ENCODE results near the gene DNMT3A.

The DNMT3A gene

DNA sequence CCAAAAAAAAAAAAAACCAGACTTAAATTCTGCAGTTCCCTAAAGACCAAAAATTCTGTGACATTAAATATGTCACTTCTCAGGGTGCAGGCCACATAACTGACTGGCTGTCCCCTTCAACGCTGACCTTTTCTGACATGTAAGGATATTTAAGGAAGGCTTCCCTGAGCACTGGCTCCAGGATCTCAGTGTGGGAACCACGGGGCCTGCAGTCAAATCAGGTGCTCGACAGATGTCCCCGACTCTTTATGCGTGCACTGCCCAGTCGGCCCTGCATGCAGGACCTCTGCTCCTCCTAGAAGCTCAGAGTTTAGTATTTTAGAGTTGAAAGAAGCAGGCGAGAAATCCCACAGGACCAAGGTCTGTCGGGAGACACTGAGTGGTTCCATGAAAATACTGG is 104.0 kb downstream of the DNMT3A start:
- TF ChIP-seq, protein P1, sequence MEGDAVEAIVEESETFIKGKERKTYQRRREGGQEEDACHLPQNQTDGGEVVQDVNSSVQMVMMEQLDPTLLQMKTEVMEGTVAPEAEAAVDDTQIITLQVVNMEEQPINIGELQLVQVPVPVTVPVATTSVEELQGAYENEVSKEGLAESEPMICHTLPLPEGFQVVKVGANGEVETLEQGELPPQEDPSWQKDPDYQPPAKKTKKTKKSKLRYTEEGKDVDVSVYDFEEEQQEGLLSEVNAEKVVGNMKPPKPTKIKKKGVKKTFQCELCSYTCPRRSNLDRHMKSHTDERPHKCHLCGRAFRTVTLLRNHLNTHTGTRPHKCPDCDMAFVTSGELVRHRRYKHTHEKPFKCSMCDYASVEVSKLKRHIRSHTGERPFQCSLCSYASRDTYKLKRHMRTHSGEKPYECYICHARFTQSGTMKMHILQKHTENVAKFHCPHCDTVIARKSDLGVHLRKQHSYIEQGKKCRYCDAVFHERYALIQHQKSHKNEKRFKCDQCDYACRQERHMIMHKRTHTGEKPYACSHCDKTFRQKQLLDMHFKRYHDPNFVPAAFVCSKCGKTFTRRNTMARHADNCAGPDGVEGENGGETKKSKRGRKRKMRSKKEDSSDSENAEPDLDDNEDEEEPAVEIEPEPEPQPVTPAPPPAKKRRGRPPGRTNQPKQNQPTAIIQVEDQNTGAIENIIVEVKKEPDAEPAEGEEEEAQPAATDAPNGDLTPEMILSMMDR (IDR thresholded peaks at IDR 0.05; ENCODE audit: low read depth, low read length): no peak
- no peak overlapping the region for H3K4me3 ChIP-seq (replicated peaks in 1 of 2; ENCODE audit: low read depth in 2 of 2, low read length in 2 of 2)
- no peak for DNase-seq (ENCODE audit: low read depth in 2 of 2)

DNA sequence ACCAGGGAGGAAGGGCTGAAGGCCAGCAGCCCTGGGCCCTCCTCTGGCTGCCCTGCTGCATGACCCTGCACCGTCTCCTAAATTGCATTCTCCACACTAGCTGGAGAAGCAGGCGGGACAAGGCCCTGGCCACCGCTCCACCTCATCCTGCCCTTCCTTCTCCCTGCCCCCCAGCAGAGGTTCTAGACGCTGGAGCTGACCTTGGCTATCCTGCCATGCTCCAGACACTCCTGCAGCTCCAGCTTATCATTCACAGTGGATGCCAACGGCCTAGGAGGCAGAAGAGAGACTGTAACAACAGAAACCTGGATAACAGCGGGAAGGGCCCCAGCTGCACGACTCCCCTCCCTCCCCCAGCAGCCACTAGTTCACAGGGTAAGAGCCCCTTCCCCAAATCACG is 105.0 kb downstream of the DNMT3A start:
- TF ChIP-seq, protein P1 (IDR thresholded peaks at IDR 0.05; ENCODE audit: low read depth, low read length): no peak
- H3K4me3 ChIP-seq (replicated peaks in 1 of 2; ENCODE audit: low read depth in 2 of 2, low read length in 2 of 2): no peak overlapping the region
- no peak for DNase-seq (ENCODE audit: low read depth in 2 of 2)

DNA sequence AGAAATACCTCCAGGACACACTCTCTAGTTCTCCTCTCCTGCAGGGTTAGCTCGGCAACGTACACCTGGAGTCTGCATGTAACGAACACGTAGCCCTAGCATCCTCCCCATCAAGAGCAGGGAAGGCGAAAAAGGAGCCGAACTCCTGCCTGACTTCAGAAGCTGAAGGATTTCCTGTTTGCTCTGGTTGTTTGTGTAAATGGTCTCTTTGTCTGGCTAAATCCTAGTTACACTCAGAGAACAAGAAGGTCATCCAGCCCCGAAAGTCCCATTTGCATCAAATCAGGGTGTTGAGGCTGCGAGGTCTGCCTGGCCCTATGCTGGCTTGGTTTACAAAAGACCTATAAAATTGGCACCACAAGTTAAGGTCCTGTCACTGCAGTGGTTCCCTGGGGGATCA is 107.0 kb downstream of the DNMT3A start:
- no peak overlapping the region for H3K4me3 ChIP-seq (replicated peaks in 1 of 2; ENCODE audit: low read depth in 2 of 2, low read length in 2 of 2)
- no peak for DNase-seq (ENCODE audit: low read depth in 2 of 2)
- TF ChIP-seq, protein P1 (IDR thresholded peaks at IDR 0.05; ENCODE audit: low read depth, low read length): no peak

DNA sequence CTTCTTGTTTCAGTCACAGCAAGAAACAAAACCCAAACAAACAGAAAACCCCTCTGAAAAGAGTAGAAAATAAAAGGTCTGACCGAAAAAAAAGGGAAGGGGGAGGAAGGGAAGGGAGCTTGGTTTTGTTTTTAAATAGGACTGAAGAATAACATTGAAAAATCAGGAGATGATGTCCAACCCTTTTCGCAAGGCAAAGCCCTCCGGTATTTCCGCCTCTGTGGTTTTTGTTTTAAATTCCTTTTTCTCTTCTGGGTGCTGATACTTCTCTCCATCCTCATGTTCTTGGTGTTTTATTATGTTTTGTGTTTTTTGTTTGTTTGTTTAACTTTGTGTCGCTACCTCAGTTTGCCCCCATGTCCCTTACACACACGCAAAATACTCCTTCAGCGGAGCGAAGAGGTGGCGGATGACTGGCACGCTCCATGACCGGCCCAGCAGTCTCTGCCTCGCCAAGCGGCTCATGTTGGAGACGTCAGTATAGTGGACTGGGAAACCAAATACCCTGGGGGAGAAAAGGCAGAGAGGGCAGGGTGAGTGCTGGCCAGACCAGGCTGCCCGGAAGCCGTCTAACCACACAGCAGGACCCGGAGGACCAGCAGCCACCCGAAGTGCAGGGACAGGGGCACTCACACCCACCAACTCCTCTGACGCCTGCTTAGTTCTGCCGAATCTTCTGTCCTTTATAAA is 107.7 kb downstream of the DNMT3A start:
- no peak overlapping the region for H3K4me3 ChIP-seq (replicated peaks in 1 of 2; ENCODE audit: low read depth in 2 of 2, low read length in 2 of 2)
- TF ChIP-seq, protein P1 (IDR thresholded peaks at IDR 0.05; ENCODE audit: low read depth, low read length): no peak

DNA sequence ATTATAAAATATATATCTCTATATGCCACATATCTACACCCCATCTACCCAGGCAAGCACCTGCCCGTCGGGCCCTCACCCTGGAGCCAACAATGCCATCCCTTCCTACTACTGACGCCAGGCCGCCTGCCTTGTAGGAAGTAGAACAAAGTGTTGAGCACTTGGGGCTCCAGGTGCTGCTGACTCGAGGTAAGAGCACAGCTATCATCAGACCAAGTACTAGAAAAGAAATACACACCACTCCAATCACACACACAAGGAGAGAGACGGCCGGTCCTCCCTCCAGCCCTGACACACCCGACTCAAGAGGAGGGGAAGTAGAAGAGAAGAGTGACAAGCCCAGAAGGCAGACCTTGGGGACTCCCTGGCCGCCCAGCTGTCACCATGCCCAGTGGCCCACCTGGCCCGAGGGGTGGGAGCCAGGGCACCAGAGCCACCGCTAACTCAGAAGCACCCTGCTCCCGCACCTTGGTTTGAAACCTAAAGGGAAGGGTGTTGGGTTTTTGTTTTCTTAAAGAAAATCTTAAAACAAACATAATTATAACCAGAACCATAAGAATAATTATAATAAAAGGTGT is 109.4 kb downstream of the DNMT3A start:
- TF ChIP-seq, protein P1 (IDR thresholded peaks at IDR 0.05; ENCODE audit: low read depth, low read length): no peak
- no peak for DNase-seq (ENCODE audit: low read depth in 2 of 2)
- no peak overlapping the region for H3K4me3 ChIP-seq (replicated peaks in 1 of 2; ENCODE audit: low read depth in 2 of 2, low read length in 2 of 2)

More for the DNA sequence above, 107.7 kb downstream of the DNMT3A start:
- DNase-seq (ENCODE audit: low read depth in 2 of 2): no peak

DNA sequence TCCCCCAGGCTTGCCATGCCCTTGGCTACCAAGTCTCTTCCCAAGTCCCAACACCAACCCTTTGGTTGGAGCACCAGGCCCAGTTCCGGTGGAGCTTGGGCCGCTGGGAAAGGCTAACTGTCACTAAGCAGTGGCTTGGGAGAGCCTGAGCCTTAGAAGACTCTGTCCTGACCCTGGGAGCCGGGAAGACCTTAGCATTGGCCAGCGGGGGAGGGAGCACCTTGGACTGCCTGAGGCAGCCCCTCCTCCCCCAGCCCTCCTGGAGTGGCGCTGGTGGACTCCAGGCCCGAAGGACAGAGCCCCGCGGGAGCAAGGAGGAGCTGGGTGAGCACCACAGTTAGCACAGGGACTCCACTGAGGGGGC is 110.8 kb downstream of the DNMT3A start:
- no peak for DNase-seq (ENCODE audit: low read depth in 2 of 2)
- no peak overlapping the region for H3K4me3 ChIP-seq (replicated peaks in 1 of 2; ENCODE audit: low read depth in 2 of 2, low read length in 2 of 2)
- TF ChIP-seq, protein P1 (IDR thresholded peaks at IDR 0.05; ENCODE audit: low read depth, low read length): no peak
